NCI-H1048 (cell line): Measurements from ENCODE around the gene BTBD2.

Source experiments
- DNase-seq: peaks from one replicate; lab custom pipeline; 2025; lab: John Stamatoyannopoulos, UW

BTBD2 gene

DNA sequence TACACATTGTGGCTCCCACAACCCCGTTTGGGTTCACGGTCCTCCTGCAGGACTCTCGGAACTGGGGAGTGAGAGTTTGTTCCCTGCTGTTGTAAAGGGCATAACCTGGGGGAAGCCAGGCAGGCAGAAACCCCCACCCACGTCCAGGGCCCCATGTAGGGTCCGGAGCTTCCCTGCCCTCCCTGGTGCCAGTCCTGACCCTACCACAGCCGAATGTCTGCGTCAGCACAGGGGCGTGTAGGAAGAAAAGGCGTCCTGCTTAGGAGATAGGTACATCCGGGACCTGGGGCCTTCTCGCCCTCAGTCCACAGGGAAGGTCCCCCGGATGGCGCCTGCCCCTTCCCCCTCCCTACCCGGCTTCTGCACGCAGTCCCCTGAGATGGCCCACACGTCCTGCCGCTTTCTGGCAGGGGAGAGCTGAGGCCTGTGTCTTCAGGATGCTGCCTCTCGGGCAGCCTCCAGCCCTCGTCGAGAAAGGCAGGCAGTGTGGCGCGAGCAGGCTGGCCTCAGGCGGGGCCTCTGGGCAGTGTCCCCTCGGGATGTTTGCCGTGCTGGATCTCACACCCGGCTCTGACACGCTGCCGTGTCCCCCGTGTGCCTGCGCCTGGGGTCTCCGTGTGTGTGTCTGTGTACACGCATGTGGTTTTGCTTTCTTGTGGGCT, 55.5 kb downstream of the BTBD2 start:
- no peak for DNase-seq

GRCh38 chr19:1957562-1958248, 57.8 kb downstream of the BTBD2 start:
- no peak for DNase-seq

DNA sequence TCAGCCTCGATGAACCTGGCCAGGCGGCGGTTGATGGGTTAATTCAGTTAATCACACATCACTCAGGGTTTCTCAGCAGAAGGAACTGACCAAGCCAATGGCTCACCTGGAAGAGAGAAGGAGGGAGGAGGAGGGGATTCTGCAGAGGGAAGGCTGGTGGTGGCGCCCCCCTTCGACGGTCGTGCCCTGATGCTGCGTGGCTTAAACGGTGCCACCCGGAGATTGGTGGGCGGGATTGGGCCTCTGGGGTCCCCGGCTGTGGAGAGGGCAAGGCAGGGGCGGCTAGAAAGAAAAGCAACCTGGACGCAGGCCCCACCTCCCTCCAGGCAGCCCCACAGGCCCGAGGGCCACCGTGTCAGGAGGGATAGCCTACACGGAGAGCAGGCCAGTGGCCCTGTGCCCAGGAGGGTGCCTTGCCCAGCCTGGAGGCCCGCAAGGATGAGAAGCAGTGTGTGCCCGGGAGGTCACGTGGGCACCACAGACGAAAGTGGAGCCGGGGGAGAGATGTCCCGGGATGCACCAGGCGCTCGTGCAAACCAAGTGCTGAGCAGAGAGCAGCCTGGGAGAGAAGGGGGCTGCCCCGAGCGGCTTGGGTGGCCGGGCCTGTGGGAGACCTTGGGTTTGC, 58.5 kb downstream of the BTBD2 start:
- DNase-seq = no peak

GRCh38 chr19:1956122-1956494, 59.4 kb downstream of the BTBD2 start:
- no peak for DNase-seq

GRCh38 chr19:1955171-1956121, 60.1 kb downstream of the BTBD2 start:
- no peak for DNase-seq

GRCh38 chr19:1954532-1954933, 61.0 kb downstream of the BTBD2 start:
- no peak for DNase-seq

DNA sequence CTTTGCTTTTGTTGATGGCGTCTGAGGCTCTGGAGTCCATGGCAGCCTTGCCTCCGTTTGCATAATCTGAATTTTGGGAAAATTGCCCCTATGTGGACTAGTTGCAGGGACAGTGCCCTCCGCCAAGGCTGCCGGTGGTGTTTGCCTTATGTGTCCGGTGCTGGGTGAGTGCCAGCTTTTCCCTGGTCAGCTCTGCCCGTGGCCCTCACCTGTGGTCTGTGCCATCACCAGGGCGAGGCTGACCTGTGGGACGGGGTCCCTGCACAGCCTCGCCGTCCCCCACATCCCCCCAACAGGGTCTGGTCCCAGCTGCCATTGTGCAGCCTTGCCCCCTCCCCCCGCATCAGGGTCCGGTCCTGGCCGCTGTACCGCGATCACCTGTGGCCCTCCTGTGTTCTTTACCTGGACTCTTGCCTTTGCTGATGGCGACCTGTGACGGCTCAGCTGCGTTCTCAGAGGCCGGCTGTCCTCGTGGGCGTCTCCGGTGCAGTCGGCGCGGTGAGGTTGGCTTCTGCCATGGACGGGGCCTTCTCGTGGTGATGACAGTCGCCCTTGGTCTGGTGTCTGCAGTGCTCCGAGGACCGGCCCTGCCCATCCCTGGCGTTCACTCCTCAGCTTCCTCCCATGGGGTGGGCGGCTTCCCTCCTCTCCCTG, 61.9 kb downstream of the BTBD2 start:
- no peak for DNase-seq

DNA sequence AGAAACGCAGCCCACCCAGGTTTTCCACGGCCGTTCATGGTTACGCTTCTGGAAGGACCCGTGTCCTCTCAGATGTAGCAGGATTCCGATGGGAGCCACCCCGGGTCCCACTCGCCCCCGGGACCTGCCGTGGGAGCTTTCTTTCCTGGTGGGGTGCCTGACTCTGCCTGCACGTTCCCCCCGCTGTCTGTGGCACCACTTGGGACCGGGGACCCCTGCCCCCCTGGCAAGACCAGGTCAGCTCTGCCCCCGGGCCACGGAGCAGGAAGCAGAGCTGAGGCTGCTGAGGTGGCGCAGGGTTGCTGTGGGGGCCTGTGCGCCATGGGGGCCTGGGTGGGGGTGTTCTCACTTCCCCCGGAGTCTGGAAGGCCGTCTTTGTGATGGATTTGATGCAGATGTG, 62.5 kb downstream of the BTBD2 start:
- no peak for DNase-seq

GRCh38 chr19:1952635-1953034, 62.9 kb downstream of the BTBD2 start:
- DNase-seq = no peak

GRCh38 chr19:1950640-1951039, 64.9 kb downstream of the BTBD2 start:
- no peak for DNase-seq

DNA sequence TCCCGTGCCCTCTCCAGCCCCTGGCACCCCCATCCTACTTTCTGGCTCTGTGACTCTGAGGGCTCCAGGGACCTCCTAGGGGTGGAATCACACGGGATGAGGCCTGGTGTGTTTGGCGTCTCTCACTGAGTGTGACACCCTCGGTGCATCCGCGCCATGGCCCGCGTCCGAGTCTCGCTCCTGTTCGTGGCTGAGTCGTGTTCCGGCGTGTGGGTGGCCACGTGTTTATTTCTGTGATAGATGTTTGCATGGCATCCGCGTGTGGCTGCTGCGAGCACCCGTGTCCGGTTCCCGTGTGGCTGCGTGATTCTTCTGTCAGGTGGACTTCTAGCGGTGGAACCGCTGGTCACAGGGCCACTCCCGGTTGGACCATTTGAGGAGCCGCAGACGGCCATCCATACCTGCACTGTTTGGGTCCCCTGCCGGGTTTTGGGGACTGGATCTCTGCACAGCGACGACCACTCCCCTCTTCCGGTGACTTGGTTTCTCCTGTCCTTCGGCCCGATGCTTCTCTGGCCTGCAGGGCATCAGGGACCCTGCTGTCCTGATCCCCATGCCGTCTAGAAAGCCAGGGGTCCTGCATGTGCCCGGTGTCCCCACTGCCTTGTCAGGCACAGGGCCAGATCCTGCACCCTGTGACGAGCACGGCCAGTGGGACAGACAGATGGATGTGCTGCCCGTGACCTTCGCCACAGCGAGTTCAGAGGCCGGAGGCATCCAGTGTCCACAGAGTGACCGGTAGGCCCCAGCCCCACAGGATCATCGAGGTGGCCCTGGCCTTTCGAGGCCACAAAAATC, 66.0 kb downstream of the BTBD2 start:
- no peak for DNase-seq

DNA sequence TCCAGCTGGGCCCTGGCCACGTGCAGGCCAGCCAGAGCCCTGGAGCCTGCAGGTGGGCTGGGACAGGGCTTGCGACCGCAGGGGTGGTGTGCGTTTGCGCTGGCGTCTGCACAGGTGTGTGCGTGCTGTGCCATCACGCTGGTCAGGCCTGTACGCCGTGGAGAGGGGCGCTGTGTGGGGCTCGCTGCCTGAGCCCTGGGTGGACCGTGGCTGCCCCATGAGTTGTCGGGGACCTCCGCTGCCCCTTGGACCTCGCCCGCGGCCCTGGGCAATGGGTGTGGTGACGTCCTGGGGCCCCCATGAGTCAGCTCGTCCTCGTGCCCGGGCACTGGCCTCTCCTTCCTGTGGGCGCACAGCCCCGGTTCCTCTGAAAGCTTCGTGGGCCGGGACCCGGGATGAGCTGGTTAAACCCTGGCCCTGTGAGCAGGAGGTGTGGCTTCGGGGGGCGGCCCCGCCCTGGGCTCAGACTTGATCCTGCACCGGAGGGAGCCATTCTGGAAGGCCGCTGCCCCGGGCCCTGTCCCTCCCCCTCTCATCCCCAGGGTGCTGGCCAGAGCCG, 67.8 kb downstream of the BTBD2 start:
- no peak for DNase-seq

- DNase-seq = peak; percentile 25
Observed at GRCh38 chr19:1945899-1946298, 69.6 kb downstream of the BTBD2 start.

DNA sequence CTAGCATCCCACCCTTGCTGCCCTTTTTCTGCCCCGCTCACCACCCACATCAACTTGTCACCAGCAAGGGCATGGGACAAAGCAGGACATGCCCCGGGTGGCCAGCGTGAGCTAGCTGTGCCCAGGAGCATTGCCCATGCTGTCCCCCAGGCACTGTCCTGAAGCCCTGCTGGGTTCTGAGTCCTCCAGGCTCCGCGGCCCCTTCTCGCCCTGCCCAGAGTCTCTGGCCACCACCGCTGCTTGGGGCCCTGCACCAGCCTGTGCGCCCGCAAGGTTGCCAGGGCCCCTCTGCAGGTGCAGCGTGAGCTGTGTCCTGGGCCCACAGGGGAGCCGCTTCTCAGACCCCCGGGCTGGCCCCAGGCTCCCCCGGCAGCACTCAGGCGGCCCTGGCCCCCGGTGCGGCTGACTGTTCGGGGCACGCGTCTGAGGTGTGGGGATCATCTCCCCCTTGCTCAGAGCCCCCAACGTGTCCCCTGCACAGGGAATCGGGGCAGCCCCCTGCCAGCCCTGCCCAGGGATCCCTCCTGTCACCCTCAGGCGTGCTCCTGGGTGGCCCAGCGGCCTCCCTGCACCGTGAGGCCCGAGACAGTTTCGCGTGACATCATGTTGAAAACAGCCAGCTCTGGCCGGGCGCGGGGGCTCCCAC, 70.5 kb downstream of the BTBD2 start:
- no peak for DNase-seq

DNA sequence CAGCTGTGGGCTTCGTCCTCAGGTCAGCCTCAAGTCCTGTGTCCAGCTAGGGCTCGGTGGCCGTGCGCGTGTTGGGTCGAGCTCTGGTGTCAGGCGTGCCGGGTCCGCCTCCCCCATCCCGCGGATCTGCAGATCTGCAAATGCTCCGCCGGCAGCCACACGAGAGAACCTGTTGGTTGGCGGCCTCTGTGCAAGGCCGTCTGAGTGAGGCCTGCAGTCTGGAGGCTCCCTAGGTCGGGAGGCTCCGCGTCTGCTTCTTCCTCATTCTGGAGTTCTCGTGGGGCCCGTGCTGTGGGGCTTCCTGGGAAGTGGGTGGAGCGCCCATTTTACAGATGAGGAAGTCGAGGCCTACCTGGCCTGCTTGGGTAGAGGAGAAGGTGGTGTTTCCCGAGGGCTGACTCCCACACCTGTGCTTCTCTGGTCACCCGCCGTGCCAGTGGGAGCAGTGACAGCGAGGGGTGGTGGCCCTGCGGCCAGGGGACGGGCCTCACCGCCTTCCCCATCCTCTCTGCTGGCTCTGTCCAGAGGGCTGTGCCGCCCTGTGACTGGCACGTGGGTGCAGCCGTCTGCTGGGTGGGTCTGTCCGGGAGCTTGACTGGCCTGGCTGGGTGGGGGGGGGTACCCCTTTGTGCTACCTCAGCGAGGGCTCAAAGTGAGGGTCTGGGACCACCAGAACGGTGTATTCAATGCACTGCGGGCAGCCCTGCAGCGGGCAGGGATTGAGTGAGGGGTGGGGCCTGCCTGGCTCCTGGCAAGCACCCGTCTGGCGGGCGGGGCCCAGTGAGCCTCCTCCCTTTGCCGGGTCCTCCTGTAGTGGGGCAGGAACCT, 71.2 kb downstream of the BTBD2 start:
- no peak for DNase-seq

DNA sequence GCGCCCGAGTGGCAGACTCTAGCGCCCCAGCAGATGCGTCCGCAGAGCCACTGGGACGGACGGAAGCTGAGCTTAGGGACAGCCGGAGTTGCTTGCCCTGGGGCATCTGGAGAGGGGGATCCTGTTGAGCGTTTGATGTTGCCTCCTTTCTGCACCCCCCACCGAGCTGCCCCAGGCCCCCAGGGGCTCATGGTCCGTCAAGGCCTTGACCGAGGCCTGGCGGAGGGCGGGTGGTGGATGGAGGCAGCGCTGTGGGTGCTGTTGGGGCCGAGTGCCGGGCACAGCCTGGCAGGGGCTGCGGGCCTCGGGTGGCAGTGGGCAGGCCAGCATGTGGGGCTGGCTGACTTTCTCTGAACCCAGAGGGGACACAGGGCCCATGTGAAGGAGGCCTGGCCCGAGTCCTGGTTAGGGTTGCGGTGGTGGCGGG, 71.8 kb downstream of the BTBD2 start:
- DNase-seq = no peak

DNA sequence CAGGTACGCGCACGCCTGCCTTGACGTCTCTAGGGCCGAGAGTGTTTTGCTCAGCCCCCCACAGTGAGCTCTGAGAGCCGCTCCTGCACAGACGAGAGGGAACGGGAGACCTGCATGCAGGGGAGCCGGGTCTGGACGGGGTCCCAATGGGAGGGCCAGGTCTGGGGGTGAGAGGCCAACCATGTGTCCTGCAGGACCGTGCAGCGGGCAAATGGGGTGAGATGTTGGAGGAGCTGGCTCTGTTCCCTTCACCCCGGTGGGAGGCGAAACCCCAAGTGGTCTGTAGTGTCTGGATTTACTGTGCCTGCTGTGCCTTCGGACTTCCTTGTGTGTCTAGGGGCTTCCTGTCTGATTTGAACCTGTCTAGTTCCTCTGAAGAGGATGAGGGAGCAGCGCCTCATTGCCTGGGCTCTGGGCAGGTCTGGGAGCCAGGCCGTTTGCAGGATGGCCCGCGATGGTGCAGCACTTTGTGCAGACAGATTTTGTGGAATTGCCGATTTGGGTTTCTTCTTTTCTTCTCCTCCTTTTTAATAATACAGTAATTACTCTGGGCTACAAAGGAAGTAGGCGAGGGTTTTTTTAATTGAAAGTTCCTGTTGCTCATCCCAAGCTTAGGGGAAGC, 72.5 kb downstream of the BTBD2 start:
- DNase-seq = no peak

GRCh38 chr19:1942078-1942933, 73.2 kb downstream of the BTBD2 start:
- no peak for DNase-seq
